CD4-positive, alpha-beta T cell (primary cell): ENCODE data around the gene TMPRSS9. TPM values are rescaled to one million over a fixed set of nuclear protein-coding genes. Genes with fewer than 3 reads are reported as not detected.

ENCODE experiments used
- ATAC-seq: fragments of 200-7000 bp; cut with Tn5 transposase; one replicate; pipeline ENCODE4 v1.10.0; 2022; ENCODE audit warnings: mild to moderate bottlenecking; ENCODE audit not compliant: poor library complexity
- CTCF ChIA-PET: fragments of 350-600 bp; sonication (Branson Sonifier 250); formaldehyde crosslinking; loops from one replicate; lab custom pipeline; 2021; ENCODE audit warnings: antibody characterized with exemption, inconsistent platforms; lab: Charles Lee
- POLR2A ChIA-PET: fragments of 350-600 bp; sonication (Branson Sonifier 250); formaldehyde crosslinking; loops from one replicate; lab custom pipeline; 2021; ENCODE audit warnings: antibody characterized with exemption, inconsistent platforms; lab: Charles Lee
- DNase-seq, 14 experiments: peaks; one replicate each; pipeline ENCODE4 v3.0.0-alpha.2; 2013 to 2020; ENCODE audit warnings: mixed read lengths in 2 of 14
- H3K27ac ChIP-seq, 2 donors: one replicate each; pipeline versions ENCODE4 v1.5.1 to v1.7.0; 2013; ENCODE audit warnings: low read length in 2 of 2, low read depth in 1 of 2, mild to moderate bottlenecking in 1 of 2
- H3K27me3 ChIP-seq, 2 experiments: 1 replicate in 1 of 2; 2 replicates in 1 of 2; pipeline versions ENCODE4 v1.6.1 to v1.7.0; 2013; ENCODE audit warnings: low read length in 2 of 2, control low read depth in 1 of 2, mild to moderate bottlenecking in 1 of 2, moderate library complexity in 1 of 2; ENCODE audit not compliant: insufficient read depth in 2 of 2, control insufficient read depth in 1 of 2
- H3K36me3 ChIP-seq: one replicate; pipeline ENCODE4 v1.6.1; 2013; ENCODE audit warnings: low read length, control low read depth; ENCODE audit not compliant: insufficient read depth
- H3K4me1 ChIP-seq: one replicate; pipeline ENCODE4 v1.6.1; 2013; ENCODE audit warnings: low read length, control low read depth; ENCODE audit not compliant: insufficient read depth
- H3K4me3 ChIP-seq: one replicate; pipeline ENCODE4 v1.5.1; 2013; ENCODE audit warnings: mild to moderate bottlenecking, low read length, moderate library complexity
- H3K9me3 ChIP-seq, 2 experiments: 1 replicate in 1 of 2; 2 replicates in 1 of 2; pipeline versions ENCODE4 v1.6.1 to v1.7.0; 2013; ENCODE audit warnings: low read length in 2 of 2, mild to moderate bottlenecking in 2 of 2, control low read depth in 1 of 2, moderate library complexity in 1 of 2; ENCODE audit not compliant: control insufficient read depth in 1 of 2, insufficient read depth in 1 of 2
- H3K27ac Mint-ChIP-seq: one replicate; pipeline ENCODE4 v1.8.0; 2020; ENCODE audit warnings: mixed read lengths
- H3K27me3 Mint-ChIP-seq: one replicate; pipeline ENCODE4 v1.8.0; 2021; ENCODE audit warnings: mixed read lengths
- H3K36me3 Mint-ChIP-seq: one replicate; pipeline ENCODE4 v1.8.0; 2021; ENCODE audit warnings: low read depth, mixed read lengths
- H3K4me1 Mint-ChIP-seq: one replicate; pipeline ENCODE4 v1.8.0; 2021; ENCODE audit warnings: low read depth, mixed read lengths
- H3K4me3 Mint-ChIP-seq: one replicate; pipeline ENCODE4 v1.8.0; 2020; ENCODE audit warnings: mild to moderate bottlenecking, mixed read lengths
- H3K9me3 Mint-ChIP-seq: one replicate; pipeline ENCODE4 v1.8.0; 2020; ENCODE audit warnings: mixed read lengths
- intact Hi-C, 2 experiments: fragments of 100-400 bp; cut with DNase I in 1 of 2; cut with micrococcal nuclease in 1 of 2; formaldehyde crosslinking; loops; one replicate each; pipeline versions ENCODE4 v1.15.1 to v1.9.0; 2023 to 2025; cut with DNase I, micrococcal nuclease
- total RNA-seq, 174 experiments: library from RNA in 2 of 174; stranded (reverse) in 2 of 174; gene quantifications; one replicate each; pipeline ENCODE4 v1.2.3 and lab custom pipeline; 2021 to 2026
- TF ChIP-seq, protein P1 (sequence below): fragments of 200-600 bp; IDR thresholded peaks from one replicate; pipeline ENCODE4 v1.8.0; 2022; ENCODE audit warnings: antibody characterized with exemption, mild to moderate bottlenecking

TMPRSS9 gene
- total RNA-seq, 2 experiments from 2014 or later, result not detected

DNA sequence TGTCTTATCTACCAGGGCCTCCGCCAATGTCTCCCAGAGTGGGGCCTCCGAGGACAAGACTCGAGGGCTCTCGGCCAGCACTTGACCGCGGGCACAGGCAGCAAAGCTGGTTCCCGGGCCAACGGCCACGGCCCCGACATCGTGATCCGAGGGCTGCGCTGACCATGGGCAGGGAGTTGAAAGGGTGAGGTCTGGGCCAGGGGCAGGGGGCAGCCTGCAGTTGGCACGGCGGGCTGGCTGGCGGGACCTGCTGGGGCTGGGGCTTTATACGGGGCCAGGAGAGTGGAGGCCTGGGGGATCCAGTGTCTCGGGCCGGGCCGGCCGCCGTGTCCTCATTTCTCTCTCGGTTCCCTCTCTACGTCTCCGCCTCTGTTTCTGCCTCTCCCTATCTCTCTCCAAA, 42.3 kb upstream of the TMPRSS9 start:
- peaks cover 12 to 14% of the 10 kb centered on the region in 2 experiments for H3K27me3 ChIP-seq
- H3K4me1 ChIP-seq, result peaks cover 8% of the 10 kb centered on the region
- H3K27me3 Mint-ChIP-seq, result peaks cover 25% of the 10 kb centered on the region
- POLR2A ChIA-PET, result no interaction called here
- H3K4me3 ChIP-seq, result no peak overlapping the region
- H3K27ac Mint-ChIP-seq, result no peak overlapping the region
- intact Hi-C loops, result loop anchor here in 1 of 2 experiments (2.0 to 5.0 kb wide), 2 partner anchors 40 to 161 kb away; no protein-coding TSS in a partner anchor
- H3K36me3 ChIP-seq, result peaks cover 17% of the 10 kb centered on the region
- DNase-seq (no peak), ATAC-seq (no peak)
- CTCF ChIA-PET, result no interaction called here
- H3K36me3 Mint-ChIP-seq, result no peaks in the 10 kb centered on the region
- H3K9me3 ChIP-seq, result peaks cover 16 to 19% of the 10 kb centered on the region in 2 experiments
- H3K9me3 Mint-ChIP-seq, result peaks cover 6% of the 10 kb centered on the region
- H3K4me3 Mint-ChIP-seq, result no peak overlapping the region
- TF ChIP-seq, protein P1, sequence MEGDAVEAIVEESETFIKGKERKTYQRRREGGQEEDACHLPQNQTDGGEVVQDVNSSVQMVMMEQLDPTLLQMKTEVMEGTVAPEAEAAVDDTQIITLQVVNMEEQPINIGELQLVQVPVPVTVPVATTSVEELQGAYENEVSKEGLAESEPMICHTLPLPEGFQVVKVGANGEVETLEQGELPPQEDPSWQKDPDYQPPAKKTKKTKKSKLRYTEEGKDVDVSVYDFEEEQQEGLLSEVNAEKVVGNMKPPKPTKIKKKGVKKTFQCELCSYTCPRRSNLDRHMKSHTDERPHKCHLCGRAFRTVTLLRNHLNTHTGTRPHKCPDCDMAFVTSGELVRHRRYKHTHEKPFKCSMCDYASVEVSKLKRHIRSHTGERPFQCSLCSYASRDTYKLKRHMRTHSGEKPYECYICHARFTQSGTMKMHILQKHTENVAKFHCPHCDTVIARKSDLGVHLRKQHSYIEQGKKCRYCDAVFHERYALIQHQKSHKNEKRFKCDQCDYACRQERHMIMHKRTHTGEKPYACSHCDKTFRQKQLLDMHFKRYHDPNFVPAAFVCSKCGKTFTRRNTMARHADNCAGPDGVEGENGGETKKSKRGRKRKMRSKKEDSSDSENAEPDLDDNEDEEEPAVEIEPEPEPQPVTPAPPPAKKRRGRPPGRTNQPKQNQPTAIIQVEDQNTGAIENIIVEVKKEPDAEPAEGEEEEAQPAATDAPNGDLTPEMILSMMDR, result no peak
- H3K27ac ChIP-seq, result no peak overlapping the region
- no peaks in the 10 kb centered on the region for H3K4me1 Mint-ChIP-seq

DNA sequence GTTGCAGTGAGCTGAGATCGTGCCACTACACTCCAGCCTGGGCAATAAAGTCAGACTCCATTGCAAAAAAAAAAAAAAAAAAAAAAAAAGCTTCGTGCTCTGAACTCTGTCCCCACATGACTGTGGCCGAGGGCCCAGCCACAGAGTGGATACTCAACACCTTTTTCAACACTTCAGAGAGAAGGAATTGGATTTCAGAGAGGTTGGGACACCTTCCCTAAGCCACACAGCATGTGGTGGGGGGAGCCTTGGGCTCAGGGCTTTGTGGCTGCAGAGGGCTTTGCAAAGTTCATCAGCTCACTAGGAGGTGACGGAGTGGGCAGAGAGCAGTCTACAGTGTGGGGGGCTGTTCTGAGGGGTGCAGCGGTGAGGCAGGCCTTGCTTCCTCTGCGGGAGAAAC, 41.1 kb upstream of the TMPRSS9 start:
- peaks cover 6% of the 10 kb centered on the region for H3K9me3 Mint-ChIP-seq
- DNase-seq (no peak), ATAC-seq (no peak)
- TF ChIP-seq, protein P1, result no peak
- Histone ChIP-seq H3K4me1 (peaks cover 8% of the 10 kb centered on the region), H3K27me3 (peaks cover 2% of the 10 kb centered on the region in 2 experiments), H3K4me3 (no peak overlapping the region), H3K9me3 (peaks cover 16% of the 10 kb centered on the region in 2 experiments), H3K36me3 (peaks cover 24% of the 10 kb centered on the region), H3K27ac (no peak overlapping the region)
- peaks cover 15% of the 10 kb centered on the region for H3K27me3 Mint-ChIP-seq
- intact Hi-C loops, result loop anchor here in 1 of 2 experiments (5.0 kb wide), 1 partner anchor 42 kb away; no protein-coding TSS in a partner anchor
- H3K36me3 Mint-ChIP-seq, result no peaks in the 10 kb centered on the region
- ChIA-PET POLR2A (no interaction called here), CTCF (no interaction called here)
- H3K4me3 Mint-ChIP-seq, result no peak overlapping the region
- H3K27ac Mint-ChIP-seq, result no peak overlapping the region
- H3K4me1 Mint-ChIP-seq, result no peaks in the 10 kb centered on the region

DNA sequence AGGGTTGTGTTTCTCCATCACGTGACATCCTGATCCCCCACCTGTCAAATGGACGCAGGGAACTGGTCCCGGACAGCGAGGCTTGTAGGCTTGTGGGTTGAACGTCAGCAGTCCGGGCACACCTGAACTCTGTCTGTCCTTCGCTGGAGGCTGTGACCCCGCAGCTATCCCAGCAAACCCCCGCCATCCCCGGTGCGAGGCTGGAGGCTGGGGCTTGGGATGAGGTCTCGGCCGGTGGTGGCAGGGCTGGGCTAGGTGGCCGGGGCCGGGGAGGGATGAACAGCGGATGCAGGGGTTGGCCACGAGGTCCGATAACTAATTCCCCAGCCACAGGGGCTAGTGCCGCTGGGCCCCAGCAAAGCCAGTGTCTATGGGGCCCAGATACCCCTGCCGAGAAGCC, 40.5 kb upstream of the TMPRSS9 start:
- H3K27ac ChIP-seq, result no peak overlapping the region
- H3K27ac Mint-ChIP-seq, result no peak overlapping the region

More for the DNA sequence above, 40.5 kb upstream of the TMPRSS9 start:
- ChIA-PET CTCF (no interaction called here), POLR2A (no interaction called here)
- peaks cover 6% of the 10 kb centered on the region for H3K9me3 Mint-ChIP-seq
- no peaks in the 10 kb centered on the region for H3K27me3 ChIP-seq
- peaks cover 8% of the 10 kb centered on the region for H3K4me1 ChIP-seq
- ATAC-seq (no peak), DNase-seq (no peak)
- peaks cover 14% of the 10 kb centered on the region for H3K27me3 Mint-ChIP-seq
- TF ChIP-seq, protein P1, result no peak
- H3K36me3 Mint-ChIP-seq, result peaks cover 4% of the 10 kb centered on the region
- H3K4me1 Mint-ChIP-seq, result peaks cover 3% of the 10 kb centered on the region
- intact Hi-C loops, result loop anchor here in 1 of 2 experiments (5.0 kb wide), 1 partner anchor 42 kb away; no protein-coding TSS in a partner anchor
- H3K4me3 ChIP-seq, result no peak overlapping the region
- H3K4me3 Mint-ChIP-seq, result no peak overlapping the region
- peaks cover 12 to 14% of the 10 kb centered on the region in 2 experiments for H3K9me3 ChIP-seq
- H3K36me3 ChIP-seq, result peaks cover 30% of the 10 kb centered on the region
